Ectodermal cell (in vitro differentiated cells): ENCODE results near the gene PPARG.

Source experiments
- H3K27ac ChIP-seq: 2 replicates; pipeline ENCODE4 v1.7.0; 2013; ENCODE audit warnings: mild to moderate bottlenecking, low read depth, low read length; ENCODE audit not compliant: insufficient read depth, poor library complexity, severe bottlenecking
- H3K27me3 ChIP-seq: 2 replicates; pipeline ENCODE4 v1.7.0; 2013; ENCODE audit warnings: mild to moderate bottlenecking, low read length; ENCODE audit not compliant: insufficient read depth, control insufficient read depth, poor library complexity, severe bottlenecking
- H3K36me3 ChIP-seq: one replicate; pipeline ENCODE4 v1.7.0; 2013; ENCODE audit warnings: low read length; ENCODE audit not compliant: control insufficient read depth, insufficient read depth
- H3K4me1 ChIP-seq: one replicate; pipeline ENCODE4 v1.7.0; 2013; ENCODE audit warnings: low read length; ENCODE audit not compliant: control insufficient read depth, insufficient read depth
- H3K4me3 ChIP-seq: 2 replicates; pipeline ENCODE4 v1.7.0; 2013; ENCODE audit warnings: low read depth, low read length, control low read depth; ENCODE audit not compliant: insufficient read depth
- H3K9me3 ChIP-seq: 2 replicates; pipeline ENCODE4 v1.7.0; 2013; ENCODE audit warnings: mild to moderate bottlenecking, low read length, moderate library complexity; ENCODE audit not compliant: control insufficient read depth
- WGBS, 2 experiments: methylation state at CpG; one replicate each; pipeline ENCODE4 v1.1.7; 2013; ENCODE audit warnings: missing lambda C conversion rate in 2 of 2; 5-methylcytosine and 5-hydroxymethylcytosine counted together

PPARG gene

DNA sequence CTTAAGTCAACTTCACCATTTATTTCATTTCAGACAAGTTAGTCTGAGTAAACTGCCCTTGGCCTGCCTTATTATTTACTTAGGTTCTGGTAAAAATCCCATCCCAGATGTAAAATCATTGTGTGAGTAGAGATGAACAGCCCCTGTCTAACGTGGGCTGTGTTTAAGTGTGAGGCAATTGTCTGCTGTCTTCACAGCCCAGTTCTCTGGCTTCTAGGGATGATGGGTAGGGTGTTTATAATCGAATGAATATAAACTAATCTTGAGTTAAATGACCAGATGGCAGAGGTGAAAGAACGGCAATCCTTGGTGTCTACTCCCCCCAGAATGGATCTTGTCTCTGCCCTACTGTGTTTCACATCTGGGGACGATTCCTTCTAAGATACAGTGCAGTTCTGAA lies 20.8 kb downstream of the PPARG start:
- no peaks in the 10 kb centered on the region for H3K27me3 ChIP-seq
- no peaks in the 10 kb centered on the region for H3K4me1 ChIP-seq
- no peak overlapping the region for H3K27ac ChIP-seq
- WGBS, 2 experiments: 84 to 86% methylated on average over 4 of the region's 4 CpGs
- no peaks in the 10 kb centered on the region for H3K9me3 ChIP-seq
- no peak overlapping the region for H3K4me3 ChIP-seq
- H3K36me3 ChIP-seq: no peaks in the 10 kb centered on the region

DNA sequence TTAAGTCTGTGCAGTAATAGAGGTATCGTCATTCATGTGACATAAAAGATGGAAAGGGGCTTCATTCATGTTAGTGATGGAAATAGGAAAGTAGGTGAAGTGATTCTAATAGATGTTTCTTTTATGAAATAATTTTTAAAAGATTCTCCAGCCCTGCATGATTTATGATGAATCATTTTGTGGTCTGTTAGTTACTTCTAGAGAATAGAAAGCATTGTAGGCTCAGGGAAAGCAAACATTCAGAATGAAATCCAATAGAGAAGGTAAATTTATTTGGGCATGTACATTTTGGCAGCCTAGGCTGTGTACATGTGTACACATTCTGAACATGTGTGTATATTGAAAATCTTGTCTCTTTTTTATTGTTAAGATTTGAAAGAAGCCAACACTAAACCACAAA lies 23.1 kb downstream of the PPARG start:
- Histone ChIP-seq H3K4me1 (no peaks in the 10 kb centered on the region), H3K36me3 (no peaks in the 10 kb centered on the region), H3K27ac (no peak overlapping the region), H3K4me3 (no peak overlapping the region), H3K27me3 (no peaks in the 10 kb centered on the region), H3K9me3 (no peaks in the 10 kb centered on the region)
- 97 to 100% methylated on average over 1 of the region's 1 CpG for WGBS, 2 experiments

DNA sequence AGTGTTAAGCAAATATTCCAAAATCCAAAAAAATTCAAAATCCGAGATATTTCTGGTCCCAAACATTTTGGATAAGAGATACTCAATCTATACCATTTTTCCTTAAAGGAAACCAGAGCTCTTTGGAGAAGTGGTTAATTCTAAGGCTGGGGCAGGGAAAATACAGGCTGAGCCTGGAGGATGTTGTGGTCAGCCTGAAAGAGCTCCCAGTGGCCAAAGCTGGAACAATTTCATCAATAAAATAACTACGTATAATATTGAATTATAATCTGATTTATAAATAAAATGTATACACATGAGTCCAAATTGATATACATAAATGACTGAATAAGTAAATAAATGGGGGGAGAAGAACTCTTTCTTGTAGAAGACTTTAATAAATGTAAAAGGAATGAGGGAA lies 24.6 kb downstream of the PPARG start:
- 75% methylated on average over 1 of the region's 2 CpGs; no CpG with 5 or more reads in 1 of the 2 experiments for WGBS, 2 experiments
- Histone ChIP-seq H3K9me3 (no peaks in the 10 kb centered on the region), H3K27me3 (no peaks in the 10 kb centered on the region), H3K27ac (no peak overlapping the region), H3K4me1 (no peaks in the 10 kb centered on the region), H3K4me3 (no peak overlapping the region), H3K36me3 (no peaks in the 10 kb centered on the region)

DNA sequence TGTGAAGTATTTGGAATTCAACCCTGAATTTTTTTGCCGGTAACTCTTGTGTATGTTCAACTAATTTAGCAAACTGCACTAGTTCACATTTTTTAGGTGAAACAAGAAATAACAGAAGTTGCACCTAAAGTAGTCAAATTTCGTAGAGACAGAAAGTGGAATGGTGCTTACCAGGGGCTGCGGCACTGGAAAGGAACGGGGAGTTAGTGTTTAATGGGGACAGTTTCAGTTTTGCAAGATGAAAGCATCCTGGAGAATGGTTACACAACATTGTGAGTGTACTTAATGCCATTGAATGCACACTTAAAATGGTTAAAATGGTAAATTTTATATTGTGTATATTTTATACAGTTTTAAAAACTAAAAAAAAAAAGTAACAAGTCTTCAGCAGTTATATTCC lies 27.4 kb downstream of the PPARG start:
- H3K27ac ChIP-seq: no peak overlapping the region
- no peak overlapping the region for H3K4me3 ChIP-seq
- H3K9me3 ChIP-seq: no peaks in the 10 kb centered on the region
- H3K4me1 ChIP-seq: no peaks in the 10 kb centered on the region
- no peaks in the 10 kb centered on the region for H3K27me3 ChIP-seq
- H3K36me3 ChIP-seq: no peaks in the 10 kb centered on the region
- 92 to 93% methylated on average over 4 of the region's 4 CpGs for WGBS, 2 experiments

DNA sequence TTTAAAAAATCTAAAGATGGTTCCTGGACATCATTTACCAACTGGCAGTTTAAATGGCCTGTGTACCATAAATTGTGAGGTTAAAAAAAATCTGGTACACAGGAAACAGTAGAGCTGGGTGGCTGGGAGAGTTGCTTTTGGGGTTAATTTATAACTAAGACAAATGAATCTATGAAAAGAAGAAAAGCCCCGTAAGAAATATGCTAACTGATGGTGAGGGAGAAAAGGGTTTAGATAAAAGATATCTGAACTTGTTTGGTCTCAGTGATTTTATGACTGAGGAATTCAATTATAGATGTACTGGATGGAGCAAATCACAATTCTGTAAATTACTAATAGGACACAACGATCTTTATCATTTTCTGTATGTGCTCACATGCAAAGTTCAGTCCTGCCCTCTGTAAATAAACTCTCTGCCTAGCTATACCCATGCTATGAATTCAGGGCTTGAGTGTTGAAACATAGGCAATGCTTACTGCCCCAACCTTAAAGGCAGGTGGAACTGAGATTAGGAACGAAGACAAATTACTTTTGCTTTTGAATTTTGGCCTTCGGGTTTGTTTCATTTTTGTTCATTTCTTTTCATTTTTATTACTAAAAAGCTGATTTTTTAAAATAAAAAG lies 28.0 kb downstream of the PPARG start:
- no peak overlapping the region for H3K4me3 ChIP-seq
- WGBS, 2 experiments: 93 to 95% methylated on average over 4 of the region's 4 CpGs

DNA sequence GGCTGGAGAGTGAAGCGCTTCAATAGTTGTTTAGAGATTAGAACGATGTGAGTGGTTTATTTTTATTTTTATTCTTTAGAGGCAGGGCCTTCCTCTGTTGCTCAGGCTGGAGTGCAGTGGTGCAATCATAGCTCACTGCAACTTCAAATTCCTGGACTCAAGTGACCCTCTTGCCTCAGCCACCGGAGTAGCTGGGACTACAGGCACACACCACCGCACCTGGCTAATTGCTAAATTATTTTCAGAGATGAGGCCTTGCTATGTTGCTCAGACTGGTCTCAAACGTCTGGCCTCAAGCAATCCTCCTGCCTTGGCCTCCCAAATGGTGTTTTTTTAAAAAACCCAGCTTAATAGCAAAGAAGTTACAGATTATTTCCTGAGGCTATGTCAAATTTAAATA lies 29.0 kb downstream of the PPARG start:
- H3K4me3 ChIP-seq: no peak overlapping the region
- no peaks in the 10 kb centered on the region for H3K27me3 ChIP-seq
- H3K27ac ChIP-seq: no peak overlapping the region
- H3K36me3 ChIP-seq: no peaks in the 10 kb centered on the region
- no peaks in the 10 kb centered on the region for H3K9me3 ChIP-seq
- no peaks in the 10 kb centered on the region for H3K4me1 ChIP-seq
- WGBS, 2 experiments: 89% methylated on average over 5 of the region's 5 CpGs

More for the DNA sequence above, 28.0 kb downstream of the PPARG start:
- Histone ChIP-seq H3K9me3 (no peaks in the 10 kb centered on the region), H3K4me1 (no peaks in the 10 kb centered on the region), H3K27ac (no peak overlapping the region), H3K36me3 (no peaks in the 10 kb centered on the region), H3K27me3 (no peaks in the 10 kb centered on the region)

DNA sequence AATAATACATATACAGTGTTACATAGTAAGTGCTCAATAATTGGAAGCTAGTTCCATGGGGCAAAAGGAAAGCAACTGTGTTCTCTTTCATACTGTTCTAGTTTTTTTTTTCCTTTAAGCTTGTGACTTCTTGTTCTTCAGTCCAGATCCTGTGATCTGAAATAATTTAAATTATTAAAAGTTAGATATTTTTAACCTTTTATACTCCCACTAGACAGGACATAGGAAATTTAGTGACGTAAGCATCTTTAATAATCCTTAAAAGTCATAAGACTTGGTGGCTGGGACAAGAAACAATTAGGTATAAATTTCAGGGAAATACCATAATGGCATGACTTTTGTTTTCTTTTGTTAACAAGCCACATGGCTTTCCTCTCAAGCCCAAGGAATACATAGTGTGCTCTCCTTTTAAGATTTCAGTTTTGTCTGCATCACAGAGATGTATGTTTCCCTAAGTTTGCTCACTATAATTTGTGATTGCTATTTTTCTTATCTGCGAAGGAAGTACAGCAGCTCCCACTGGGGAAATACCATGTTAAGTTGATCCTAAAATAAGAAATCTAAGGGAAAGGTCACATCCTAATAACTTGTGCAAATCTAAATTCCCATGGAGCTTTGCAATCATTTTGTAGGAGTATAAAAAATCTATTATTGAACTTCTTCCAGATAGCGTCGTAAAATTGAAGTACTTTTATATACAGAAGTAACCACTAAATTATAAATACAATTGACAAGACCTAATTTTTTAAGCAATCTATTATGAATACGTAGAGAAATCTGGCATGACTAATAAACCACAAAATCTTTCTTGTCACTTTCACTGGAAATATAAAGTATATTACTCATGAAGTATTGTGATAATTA lies 30.1 kb downstream of the PPARG start:
- H3K4me3 ChIP-seq: no peak overlapping the region

DNA sequence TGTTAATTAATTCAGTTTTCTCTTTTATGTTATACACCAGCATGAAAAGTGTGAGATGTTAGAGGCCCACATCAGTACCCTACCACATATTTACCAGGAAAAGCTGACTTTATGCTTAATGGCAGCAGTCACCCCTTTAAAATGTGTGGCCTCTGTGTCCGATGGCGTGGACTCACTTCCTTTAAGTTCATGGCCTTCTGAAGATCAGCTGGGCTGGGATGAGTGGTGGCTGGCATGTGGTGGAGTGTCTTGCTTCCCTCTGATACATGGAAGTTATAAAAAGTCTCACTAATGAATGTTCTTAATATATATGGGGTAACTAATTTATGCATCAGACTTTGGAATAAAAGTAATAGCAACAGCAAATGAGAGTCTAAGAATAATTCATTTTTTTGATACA lies 32.1 kb downstream of the PPARG start:
- H3K27ac ChIP-seq: no peak overlapping the region
- no peaks in the 10 kb centered on the region for H3K4me1 ChIP-seq
- no peaks in the 10 kb centered on the region for H3K9me3 ChIP-seq
- no peaks in the 10 kb centered on the region for H3K27me3 ChIP-seq
- H3K36me3 ChIP-seq: no peaks in the 10 kb centered on the region
- 83 to 96% methylated on average over 2 of the region's 2 CpGs for WGBS, 2 experiments
- no peak overlapping the region for H3K4me3 ChIP-seq

More for the DNA sequence above, 30.1 kb downstream of the PPARG start:
- WGBS, 2 experiments: 87 to 100% methylated on average over 2 of the region's 5 CpGs
- Histone ChIP-seq H3K4me1 (no peaks in the 10 kb centered on the region), H3K9me3 (no peaks in the 10 kb centered on the region), H3K27me3 (no peaks in the 10 kb centered on the region), H3K36me3 (no peaks in the 10 kb centered on the region), H3K27ac (no peak overlapping the region)

DNA sequence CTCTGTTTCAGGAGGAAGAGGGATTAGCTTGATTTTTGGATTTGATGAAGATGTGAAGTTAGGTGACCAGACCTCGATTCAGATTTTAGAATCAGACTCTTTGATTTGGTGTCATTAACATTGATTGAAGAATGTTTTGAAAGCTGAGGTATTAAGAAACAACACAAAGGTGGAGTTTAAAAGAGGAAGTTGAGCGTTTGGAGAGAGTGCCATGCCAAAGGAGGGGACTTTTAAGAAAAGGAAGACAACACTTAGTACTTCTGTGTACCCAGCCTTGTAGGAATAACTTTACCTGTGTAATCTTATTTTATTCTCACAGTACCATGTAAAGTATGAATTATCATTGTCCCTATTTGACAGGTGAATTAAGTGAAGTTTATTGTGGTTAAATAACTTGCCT lies 34.4 kb downstream of the PPARG start:
- no peaks in the 10 kb centered on the region for H3K27me3 ChIP-seq
- 68 to 87% methylated on average over 2 of the region's 2 CpGs for WGBS, 2 experiments

DNA sequence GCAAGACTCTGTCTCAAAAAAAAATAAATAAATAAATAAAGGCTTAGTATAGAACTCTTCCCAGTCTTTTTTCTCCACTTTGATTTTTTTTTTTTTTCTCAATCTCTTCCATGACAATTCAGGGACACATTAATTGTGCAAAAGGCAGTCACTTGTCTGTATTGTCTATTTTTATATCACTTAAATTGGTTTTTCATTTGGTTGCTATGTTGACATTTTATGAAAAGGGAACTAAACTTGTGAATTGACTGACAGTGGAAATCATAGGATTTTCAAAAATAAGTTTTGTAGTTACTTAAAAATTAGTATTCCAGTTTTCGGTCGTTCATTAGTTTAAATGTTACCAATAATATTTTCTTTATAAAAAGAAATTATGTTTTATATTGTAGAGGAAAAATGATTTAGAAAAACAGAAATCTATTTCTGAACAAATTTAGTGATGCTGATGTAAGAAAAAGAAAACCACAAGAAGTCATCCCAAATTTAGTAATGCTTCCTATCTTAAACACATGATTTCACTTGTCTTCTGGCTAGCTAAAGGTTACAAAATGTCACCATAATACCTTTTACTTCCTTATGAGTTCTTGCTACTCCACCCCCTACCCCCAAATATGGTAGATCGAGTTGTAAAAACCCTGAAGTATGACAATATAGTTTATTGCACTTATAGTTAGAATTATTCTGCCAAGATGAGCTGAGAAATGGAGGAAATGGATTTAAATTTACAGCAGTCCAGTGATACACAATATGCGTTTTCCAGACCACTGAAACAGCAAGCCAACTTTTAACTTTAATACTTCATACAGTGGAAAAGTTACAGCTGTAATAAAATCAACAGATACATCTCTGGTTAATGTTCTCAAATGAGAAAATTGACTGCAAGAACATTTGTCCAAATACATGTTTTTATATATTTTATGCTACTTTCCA lies 37.0 kb downstream of the PPARG start:
- Histone ChIP-seq H3K36me3 (no peaks in the 10 kb centered on the region), H3K9me3 (no peaks in the 10 kb centered on the region), H3K27ac (no peak overlapping the region), H3K27me3 (no peaks in the 10 kb centered on the region), H3K4me3 (no peak overlapping the region), H3K4me1 (no peaks in the 10 kb centered on the region)
- WGBS, 2 experiments: 93% methylated on average over 2 of the region's 4 CpGs; no CpG with 5 or more reads in 1 of the 2 experiments

More for the DNA sequence above, 34.4 kb downstream of the PPARG start:
- Histone ChIP-seq H3K4me1 (no peaks in the 10 kb centered on the region), H3K9me3 (no peaks in the 10 kb centered on the region), H3K4me3 (no peak overlapping the region), H3K36me3 (no peaks in the 10 kb centered on the region), H3K27ac (no peak overlapping the region)
